GM21526 (cell line): ENCODE data around the gene CNOT1.
"Not testable (repeated sequence)": the region's sequence is repeated elsewhere in the genome, so short reads cannot be mapped to it uniquely, and the experiment has no call there.

Experiments
- ATAC-seq: cut with Tn5 transposase; IDR thresholded peaks from one replicate; pipeline ENCODE4 v1.9.1; 2021; ENCODE audit warnings: moderate library complexity; ENCODE audit not compliant: unreplicated experiment, low FRiP score

CNOT1 gene

DNA sequence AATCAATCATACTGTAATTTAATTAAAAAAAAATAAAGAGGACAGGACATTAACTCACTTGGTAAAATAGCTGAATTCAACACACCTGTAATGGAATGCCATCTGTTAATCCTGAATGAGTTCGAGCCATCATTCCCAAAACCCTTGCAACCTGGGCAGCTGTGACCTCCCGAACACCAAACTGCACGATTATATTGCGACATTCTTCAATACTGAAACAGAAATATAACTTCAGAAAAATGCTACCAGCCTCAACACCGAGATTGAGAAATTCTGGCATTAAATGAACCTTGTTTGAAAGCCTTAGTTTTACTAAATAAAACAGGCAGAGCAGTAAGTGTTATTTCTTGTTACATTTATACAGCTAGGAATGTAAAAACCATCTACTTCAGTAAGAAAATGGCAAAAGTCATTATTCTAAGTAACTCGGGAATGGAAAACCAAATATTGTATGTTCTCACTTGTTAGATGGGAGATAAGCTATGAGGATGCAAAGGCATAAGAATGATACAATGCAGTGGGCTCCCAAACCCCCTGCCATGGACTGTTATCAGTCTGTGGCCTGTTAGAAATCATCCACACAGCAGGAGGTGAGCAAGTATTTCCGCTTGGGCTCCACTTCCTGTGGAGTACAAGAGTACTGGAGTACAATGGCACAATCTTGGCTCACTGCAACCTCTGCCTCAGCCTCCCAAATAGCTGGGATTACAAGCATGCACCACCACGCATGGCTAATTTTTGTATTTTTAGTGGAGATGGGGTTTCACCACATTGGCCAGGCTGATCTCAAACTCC is 46.5 kb downstream of the CNOT1 start:
- ATAC-seq, result no peak

DNA sequence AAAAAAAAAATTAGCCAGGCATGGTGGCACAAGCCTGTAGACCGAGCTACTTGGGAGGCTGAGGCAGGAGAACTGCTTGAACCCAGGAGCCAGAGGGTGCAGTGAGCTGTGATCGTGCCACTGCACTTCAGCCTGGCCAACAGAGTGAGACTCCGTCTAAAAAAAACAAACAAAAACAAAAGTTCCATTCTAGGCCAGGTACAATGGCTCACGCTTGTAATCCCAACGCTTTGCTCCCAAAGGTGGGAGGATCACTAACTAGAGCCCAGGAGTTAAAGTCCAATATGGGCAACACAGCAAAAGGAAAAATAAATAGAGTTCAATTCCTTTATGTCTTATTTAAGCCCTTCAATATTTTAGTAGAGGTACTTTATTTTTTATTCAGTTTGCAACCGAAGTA is 47.5 kb downstream of the CNOT1 start:
- no peak for ATAC-seq

DNA sequence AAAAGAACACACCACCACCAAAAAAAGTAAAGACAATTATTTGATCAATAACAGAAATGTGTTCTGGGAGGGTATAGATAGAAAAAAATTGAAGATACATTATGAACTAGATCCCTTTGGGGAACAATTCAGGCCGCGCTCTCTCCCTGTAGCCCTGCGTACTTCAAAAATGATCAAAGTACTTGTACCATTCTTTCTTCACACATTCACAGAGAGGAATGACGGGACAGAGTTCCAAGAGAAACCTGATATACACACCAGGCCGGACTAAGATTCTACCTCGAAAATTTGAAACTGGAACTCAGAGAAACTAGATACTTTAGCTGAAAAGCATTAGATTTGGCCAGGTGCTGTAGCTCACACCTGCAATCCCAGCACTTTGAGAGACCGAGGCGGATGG is 50.0 kb downstream of the CNOT1 start:
- ATAC-seq, result no peak

DNA sequence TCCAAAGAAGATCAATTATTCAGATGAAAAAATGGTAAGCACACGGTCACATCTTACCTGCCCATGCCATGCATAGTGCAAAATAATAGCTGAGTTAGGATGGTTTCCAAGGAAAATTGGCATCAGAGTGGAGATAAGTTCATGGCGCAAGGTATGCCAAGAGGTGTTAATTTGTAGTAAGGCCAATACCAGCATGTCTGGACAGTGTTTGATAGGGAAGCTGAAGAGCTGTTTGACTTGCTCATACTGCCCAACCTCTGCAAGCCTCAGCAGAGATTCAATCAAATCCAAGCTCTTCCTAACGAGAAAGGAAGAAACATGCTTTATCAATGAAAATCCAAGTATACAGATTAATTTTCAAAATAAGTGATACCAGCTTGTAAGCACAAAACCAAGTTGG is 51.0 kb downstream of the CNOT1 start:
- no peak for ATAC-seq

DNA sequence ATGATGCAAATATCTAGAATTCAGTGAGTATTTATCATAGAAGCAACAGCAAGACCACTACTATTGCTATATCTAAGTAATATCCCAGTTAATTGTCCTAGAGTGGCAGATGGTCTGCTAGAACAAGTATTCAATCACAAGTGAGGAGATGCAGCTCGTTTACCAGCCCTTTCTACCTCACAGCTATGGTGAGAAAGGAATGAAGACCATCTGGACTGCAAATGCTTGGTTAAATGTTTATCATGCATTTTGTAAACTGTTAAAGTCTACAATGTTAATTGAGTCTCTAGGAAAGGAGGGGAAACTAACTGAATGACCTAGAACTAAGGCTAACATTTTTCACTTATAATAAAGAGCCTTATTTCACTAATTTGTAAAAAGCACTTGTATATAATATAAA is 52.5 kb downstream of the CNOT1 start:
- ATAC-seq, result no peak

DNA sequence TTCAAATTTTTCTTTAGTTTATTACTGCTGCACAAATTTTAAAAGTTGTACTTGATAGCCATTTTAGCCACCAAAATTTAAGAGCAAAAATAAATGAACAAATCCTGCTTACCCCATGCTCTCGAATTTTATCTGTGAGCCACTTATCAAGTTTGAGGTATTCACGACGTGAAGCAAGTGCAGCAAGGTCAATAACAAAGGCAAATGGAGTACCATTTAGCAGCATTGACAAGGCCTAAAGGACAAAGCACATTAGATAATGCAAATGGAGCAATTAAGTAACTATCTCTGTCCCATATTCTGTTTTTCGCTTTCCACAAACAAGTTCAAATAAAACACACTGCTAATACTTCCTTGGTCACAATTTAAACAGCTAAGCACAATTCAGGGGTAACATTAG is 54.7 kb downstream of the CNOT1 start:
- no peak for ATAC-seq

DNA sequence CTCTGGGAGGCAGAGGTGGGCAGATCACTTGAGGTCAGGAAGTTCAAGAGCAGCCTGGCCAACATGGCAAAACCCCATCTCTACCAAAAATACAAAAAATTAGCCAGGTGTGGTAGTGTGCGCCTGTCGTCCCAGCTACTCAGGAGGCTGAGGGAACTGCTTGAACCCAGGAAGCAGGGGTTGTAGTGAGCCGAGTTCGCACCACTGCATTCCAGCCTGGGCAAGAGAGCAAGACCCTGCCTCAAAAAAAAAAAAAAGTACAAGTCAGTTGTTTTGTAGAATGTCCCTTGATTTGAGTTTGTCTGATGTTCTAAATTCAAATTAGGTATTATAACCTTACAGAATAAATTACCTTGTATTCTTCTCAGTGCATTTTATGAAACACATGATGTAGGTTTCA is 63.9 kb downstream of the CNOT1 start:
- ATAC-seq, result not testable (repeated sequence)

DNA sequence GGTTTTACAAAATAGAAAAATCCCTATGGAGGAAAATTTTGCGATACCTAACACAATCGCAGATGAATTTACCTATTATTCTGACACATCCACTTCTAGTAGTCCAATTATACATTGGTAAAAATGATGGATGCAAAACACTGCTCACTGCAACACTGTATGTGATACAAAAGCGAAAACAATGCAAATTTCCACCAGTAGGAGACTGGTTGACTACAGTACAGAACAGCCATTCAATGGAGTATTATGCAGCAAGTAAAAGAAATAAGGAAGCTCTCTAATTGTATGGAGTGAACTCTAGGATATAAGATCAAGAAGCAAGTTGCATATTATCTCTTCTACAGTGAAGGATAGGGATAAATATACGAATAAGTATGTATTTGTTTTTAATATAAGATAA is 65.9 kb downstream of the CNOT1 start:
- no peak for ATAC-seq

DNA sequence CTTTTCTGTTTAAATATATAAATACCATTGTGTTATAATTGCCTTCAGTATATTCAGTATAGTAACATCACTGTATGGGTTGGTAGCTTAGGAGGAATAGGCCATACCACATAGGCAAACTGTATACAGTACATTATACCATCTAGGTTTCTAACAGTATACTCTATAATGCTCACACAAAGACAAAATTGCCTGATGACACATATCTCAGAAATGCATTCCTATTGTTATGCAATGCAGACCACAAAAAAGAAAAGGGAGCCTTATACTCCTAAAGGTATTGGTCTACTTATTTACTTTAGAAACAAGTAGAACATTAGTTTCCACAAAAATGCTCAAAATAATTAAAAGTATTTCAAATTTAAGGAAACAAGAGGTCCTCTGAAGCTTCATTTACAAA is 66.4 kb downstream of the CNOT1 start:
- no peak for ATAC-seq

DNA sequence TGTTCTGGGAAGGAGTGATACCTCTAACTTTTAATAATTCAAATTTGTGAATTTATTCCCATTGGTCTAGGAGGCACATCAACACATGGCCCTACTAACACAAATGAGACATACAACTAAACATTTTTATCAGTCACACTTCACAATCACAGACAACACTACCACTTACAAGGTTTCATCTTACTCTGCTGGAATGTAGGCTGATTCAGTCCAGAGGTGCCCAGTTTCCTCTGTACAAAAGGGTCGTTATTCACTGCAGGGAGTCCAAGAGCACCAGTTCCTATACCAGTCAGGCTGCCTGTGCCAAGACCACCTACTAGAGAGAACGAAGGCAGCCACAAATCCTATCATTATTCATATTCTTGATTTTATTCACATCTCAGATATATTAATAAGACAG is 72.9 kb downstream of the CNOT1 start:
- no peak for ATAC-seq

DNA sequence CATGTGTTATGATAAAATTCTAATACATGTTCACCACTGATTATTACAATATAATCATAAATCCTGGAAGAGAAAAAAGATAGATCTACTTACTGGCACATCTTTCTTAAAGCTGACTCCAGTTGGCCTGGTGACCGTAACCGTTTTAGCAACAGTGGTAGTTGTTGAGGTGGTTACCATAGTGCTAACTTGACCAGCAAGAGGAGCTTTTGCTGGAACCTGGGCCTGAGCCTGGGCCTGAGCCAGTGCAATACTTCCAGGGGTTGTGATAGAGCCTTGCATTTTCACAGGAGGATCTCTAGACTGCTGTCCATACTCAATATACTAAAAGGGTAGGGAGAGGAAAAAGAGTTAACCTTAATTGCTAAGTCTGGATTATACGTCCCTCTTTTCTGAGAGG is 78.1 kb downstream of the CNOT1 start:
- no peak for ATAC-seq

DNA sequence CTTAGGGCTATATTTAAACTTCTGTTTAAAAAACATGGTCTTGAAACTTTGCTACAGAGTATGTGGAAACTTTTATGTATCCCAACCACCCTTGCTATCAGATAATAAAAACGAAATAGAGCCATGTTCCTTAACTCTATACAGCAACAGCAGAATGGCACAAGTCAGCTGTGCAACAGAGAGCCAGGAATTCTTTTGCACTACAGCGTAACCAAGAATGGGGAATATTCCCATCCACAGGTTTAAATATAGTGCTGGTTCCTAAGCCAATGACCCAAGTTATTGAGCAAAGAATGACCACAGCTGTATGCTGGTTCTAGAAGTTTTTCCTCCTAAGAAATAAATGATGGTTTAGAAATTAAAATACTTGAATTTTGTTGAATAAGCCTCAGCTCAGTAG is 81.2 kb downstream of the CNOT1 start:
- no peak for ATAC-seq

DNA sequence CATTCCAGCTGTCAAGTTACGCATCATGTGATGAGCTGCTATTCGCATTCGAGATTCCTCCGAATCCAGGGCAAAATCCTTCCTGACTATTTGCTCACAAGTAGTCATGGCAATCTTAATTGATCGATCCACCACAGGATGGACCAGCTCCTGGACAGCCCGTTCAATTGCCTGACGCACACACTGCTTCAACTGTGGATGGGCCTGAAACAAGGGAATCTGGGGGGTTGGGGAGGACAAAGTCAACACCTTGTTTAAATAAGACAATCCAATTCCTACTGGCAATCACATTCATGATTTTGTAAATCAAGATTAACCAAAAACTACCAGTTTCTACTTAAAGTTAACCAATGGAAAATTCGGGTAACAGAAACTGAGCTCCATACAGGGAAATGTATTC is 85.9 kb downstream of the CNOT1 start:
- ATAC-seq, result no peak

DNA sequence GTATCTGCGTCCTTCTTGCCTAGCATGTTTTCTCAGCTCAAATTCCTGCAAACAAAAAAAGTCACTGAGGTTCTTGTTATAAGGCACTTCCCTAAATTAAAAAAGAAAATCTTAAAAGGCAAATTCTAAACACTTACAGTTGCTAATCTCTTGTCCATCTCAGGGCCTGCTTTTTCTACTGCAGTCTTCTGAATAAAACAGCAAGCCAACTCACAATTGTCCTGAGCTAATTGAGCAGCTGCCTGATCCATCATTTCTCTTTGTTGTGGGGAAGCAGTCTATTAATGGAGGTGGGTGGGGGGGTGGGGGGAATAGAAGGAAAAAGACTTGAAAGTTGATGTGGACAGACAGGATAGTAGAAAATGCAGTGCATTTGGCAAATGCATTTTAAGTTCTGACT is 87.3 kb downstream of the CNOT1 start:
- no peak for ATAC-seq

DNA sequence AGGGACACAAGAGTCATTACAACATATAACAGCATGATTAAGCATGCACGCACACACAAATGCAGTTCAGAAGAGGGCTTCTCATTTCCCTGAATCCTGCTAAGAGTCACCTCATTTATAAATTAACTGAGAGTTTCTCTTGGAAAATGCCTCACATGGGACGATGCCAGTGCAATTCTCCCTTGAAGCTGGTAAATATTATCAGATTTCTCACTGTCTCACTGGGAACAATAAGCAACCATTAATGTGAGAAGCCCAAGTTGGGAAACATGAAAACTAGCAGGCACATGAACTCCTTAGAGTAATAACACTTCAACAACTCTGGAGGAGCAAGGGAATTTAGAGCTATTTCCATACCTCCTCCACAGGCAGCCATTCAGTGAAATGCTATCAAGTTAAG is 87.9 kb downstream of the CNOT1 start:
- no peak for ATAC-seq

DNA sequence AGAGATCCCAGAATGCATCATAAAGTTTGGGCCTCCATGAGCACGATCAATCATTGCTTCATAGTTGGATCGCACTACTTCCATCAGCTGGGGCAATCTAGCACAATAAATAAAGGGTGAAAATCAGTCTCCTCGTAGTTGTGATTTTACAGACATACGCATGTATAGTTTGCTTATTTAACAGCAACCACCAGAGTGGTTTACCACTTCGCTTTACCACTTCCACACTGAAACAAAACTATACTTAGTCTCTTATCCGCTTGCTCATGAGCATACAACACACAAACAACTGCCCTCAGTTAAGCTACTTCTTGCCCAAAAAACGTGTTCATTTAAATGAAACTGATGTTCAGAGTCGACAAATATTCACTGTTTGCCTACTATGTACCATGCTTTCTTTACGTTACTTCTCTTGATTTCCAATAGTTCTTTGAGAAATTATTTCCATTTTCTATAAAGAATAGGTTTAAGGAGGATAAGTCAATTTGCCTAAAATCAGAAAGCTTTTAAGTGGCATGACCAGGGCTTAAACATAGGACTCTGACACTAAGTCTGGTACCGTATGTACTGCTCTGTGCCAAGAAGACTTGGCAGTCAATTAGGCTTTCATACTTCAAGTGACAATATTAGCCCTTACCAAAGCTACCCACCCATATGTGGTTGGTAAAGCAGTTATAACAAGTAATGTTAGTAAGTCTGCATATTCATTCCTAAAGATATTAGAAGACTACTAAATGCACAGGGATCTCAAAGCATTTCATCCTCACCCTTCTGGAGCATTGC is 92.3 kb downstream of the CNOT1 start:
- no peak for ATAC-seq

DNA sequence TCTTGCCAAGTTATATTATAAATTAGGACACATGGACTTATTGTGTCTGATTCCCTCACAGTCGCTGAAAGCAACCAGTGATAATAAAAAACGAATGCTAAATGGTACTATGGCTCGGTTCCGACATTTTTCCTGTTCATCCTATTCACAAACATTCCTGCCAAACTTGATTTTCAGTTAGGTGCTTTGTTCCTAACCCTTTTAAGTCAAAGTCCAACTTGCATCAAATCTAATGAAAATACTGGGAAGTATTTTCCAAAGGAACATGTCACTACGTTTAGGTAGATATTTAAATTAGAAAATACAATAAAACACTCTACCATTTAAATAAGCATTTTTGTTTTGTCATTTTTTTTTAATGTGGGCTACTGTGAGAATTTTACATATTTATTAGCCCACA is 93.3 kb downstream of the CNOT1 start:
- ATAC-seq, result no peak

DNA sequence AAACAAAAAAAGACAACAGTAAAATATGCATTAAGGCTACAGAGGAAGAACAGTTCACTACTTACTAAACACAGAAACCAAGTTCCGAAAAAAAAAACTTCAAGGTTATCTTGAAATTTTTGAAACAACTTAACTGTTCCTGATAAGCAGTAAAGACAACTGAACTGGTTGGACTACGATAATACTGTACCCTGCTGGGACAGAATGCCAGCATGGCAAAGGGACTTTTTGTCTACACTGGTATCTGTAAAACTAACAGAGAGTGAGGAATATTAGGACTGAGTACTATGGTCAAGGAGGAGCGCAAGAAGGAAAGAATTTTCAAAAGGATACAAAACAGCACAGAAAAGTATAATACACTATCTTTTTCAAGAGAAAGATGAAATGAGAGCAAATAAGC is 94.5 kb downstream of the CNOT1 start:
- ATAC-seq, result no peak

DNA sequence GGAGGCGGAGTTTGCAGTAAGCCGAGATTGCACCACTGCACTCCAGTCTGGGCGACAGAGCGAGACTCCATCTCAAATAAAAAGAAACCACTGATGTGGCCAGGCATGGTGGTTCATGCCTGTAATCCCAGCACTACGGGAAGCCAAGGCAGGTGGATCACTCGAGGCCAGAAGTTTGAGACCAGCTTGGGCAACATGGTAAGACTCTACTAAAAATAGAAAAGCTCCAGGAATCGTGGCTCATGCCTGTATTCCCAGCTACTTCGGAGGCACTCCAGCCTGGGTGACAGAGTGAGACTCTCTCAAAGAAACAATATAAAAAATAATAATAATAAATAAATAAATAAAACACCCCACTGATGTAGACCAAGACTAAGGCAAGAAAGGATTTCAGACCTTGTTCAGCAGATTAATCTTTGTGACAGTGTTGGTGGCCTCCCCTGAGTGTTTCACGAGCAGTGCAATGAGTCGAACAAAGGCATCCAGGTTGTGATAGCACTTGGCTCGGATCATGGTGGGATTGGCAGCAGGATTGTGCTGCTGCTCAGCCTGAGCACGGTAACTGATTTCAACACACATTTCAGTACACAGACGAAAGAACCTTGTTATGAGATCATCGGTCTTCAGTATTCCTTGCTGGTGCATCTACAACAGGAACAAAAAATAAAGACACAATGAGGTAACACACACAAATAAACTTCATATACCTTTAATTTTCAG is 95.7 kb downstream of the CNOT1 start:
- ATAC-seq, result no peak

DNA sequence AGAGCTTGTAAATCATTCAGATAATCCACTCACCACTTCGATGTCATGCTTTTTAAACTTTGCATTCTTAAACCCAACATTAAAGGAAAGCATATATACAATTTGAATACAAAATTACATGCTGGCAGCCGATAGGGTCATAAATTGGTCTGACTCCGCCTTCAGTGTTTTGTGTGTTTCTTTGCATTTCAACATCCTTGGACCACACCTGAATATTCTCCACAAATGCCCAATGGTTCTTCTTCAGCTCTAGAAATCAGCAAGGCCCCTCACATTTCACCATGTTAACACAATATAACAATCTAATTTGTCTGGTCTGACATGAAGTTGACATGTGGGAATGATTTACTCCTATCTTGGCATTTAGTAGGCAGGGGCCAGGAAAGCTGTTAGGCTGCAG is 97.2 kb downstream of the CNOT1 start:
- ATAC-seq, result no peak

DNA sequence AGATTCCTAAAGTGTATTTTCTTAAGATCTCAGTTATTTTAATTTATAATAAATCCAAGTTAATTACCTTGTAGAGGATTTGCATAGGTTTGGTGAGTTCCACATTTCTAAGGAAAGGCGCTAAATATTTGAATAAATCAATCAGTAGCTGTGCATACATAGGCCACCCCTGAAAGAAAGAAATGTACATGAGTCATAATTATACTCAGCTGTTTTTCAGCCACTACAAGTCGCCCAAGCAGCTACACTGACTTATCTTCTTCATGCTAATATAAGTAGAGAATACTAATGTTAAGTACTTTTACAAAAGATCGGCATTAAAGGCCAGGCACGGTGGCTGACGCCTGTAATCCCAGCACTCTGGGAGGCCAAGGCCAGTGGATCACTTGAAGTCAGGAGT is 99.4 kb downstream of the CNOT1 start:
- ATAC-seq, result no peak

DNA sequence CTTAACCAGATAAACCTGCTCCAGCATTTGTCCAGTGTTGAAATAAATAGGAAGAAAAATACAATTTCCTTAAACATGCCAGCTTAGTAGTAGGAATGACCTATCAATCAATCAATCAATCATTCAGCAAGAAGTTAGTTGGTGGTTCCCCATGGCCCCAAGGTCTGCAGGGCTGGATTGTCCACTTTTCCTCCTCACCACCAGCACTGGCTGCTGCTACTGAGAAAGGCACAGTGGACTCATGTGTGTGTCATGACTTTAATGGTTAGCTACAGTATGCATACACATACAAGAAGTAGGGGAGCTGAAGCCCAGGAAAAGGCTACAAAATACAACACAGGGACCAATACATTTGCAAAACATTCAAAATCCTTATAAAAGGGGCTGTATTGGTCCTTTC is 109.9 kb downstream of the CNOT1 start:
- ATAC-seq, result no peak
